Activated CD4-positive, alpha-beta T cell treated with anti-CD3 and anti-CD28 coated beads, Interleukin-10, Interleukin-2, amounts not matched to agents 100 ng/mL and 50 ng/mL, durations not matched to agents 16 hours and 8 hours (primary cell): ENCODE measurements around the gene ZNF366.
A peak's percentile ranks its signal among the peaks of the same experiment; 100 is the strongest.

ENCODE experiments used
- DNase-seq: peaks from one replicate; pipeline ENCODE4 v3.0.0-alpha.2; 2020

The ZNF366 gene

GRCh38 chr5:72507231-72507906 is at the start of gene ZNF366:
ZNF366 (minus strand) TSS chr5:72507410; CDS start chr5:72461496, 45,914 bp downstream.
- no peak for DNase-seq

DNA sequence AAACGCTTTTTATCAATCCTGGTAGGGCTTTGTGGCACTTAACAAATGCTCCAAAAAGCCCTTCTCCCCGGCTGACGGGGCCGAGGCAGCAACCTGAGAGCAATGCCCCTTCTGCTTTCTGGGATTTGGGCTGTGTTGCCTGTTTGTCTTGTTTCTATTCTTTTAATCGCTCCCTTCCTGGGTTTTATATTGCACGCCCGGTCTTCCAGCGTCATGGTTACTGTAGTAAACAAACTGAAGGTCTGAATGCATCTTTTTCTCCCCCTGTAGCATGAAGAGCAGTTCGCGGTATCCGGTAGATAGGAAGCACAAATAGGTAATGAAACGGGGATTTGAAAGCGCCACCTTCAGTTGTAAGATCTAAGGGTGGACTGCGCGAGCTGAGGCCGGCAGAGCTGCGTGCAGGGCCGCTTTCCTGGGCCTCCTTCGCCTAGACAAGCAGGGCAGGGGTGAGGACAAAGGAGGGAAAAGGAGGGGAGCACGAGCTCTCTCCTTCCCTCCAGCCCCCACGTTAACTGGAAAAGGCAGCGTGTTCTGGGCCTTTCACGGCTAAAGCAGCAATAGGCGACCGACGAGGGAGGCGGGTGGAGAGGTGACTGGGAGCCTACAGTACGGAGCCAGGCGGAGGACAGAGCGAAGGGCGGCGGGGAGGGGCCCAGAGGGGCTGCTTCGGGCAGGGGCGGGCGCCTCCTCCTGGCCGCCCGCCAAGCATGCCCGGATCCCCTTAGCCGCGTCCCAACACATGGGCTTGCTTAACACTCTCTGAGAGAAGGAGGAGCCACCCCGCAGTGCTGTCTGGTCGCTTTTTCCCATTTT is 49.3 kb upstream of the ZNF366 start:
- DNase-seq, result peak; percentile 39

- no peak for DNase-seq
Measured at GRCh38 chr5:72555871-72556270, 48.7 kb upstream of the ZNF366 start.

DNA sequence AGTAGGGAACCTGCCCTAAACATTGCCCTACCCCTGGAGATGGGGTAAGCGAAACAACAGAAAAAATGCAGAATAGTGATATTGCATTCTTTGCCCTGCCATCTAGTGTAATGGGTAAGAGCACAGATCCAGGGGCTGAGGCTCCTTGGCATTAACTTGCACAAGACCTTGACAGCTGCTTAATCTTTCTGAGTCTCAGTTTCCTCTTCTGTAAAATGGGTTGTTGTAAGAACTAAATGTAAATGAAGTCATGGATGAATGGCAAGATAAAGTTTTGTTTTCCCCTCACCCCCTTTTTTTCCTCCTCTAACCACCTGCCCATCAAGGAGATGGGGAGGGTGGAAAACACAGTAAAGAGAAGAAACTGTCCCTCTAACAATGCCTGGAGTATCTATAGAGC is 47.7 kb upstream of the ZNF366 start:
- DNase-seq, result no peak

DNA sequence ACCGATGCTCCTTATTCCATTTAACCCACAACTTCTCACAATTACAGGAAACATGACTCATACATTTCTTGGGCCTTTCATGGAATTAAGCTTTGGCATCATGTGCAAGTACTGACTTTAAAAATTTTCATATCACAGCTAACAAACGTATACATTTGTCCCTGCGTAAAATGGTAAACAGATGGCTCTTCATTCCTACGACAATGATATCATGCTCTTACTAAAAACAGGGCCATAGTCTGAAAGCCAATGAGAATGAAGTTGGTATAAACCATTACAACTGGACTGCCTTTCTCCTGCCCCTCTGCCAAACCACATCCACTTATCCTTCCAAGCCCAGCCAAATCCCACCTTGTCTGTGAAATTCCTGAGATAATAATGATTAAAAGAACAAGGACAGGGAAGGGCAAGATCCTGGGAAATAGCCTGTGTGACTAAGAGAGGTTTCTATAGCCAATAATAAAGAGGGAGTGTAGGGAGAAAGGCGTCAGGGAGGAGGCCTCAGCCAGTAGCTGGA is 44.9 kb upstream of the ZNF366 start:
- DNase-seq, result no peak

DNA sequence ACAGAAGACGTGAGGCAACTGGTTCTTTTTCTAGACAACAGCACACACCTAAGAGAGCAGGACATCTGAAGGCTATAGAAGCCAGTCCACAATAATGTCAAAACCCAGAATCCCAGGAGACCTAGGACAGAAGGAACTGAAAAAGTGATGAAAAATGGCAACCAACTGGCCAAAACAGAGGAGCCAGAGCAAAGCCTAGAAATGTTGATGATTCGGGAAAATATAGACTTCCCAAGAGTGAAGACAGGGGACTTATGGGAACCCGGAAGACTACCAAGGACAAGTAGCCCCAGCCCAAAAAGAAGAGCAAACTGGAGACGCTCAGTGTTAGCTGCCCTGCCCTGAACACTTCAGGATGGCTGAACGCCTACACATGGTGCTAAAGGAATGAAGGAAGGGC is 43.4 kb upstream of the ZNF366 start:
- DNase-seq, result no peak

- DNase-seq, result no peak
Measured at GRCh38 chr5:72543811-72544210, 36.6 kb upstream of the ZNF366 start.

GRCh38 chr5:72543365-72543764 is 36.2 kb upstream of the ZNF366 start:
- DNase-seq, result no peak

GRCh38 chr5:72542695-72543094 is 35.5 kb upstream of the ZNF366 start:
- no peak for DNase-seq

DNA sequence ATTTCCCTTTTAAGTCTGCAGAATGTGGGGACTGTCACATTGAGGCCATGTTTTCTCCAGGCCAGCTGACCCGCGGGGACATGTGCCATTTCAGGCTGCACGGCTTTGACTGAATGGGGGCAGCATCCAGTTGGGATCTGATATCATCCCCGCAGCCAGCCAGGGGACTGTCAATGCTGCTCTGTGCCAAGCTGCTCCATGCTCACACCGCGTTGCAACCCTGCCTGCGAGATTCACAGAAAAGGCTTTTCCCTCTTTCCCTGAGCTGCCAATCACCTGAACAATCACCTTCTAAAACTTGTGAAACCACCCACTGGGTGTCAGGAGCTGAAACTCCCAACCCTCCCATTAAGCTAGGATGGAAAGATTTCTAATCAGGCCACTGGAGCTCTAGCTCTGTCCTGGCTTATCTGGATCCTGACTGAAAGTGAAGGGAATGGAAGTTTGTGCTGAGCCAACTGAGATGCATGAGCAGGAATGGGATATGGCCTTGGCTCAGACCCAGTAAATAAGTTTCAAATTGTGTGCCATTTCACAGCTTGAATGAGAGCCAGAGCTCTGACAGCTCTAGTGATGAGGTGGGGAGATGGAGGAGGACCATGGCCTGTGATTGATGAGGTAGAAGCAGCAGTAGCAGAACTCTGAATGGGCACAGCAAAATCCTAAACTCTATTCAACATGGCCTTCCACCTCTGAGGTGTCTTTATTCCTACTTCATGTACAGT is 34.5 kb upstream of the ZNF366 start:
- no peak for DNase-seq

DNA sequence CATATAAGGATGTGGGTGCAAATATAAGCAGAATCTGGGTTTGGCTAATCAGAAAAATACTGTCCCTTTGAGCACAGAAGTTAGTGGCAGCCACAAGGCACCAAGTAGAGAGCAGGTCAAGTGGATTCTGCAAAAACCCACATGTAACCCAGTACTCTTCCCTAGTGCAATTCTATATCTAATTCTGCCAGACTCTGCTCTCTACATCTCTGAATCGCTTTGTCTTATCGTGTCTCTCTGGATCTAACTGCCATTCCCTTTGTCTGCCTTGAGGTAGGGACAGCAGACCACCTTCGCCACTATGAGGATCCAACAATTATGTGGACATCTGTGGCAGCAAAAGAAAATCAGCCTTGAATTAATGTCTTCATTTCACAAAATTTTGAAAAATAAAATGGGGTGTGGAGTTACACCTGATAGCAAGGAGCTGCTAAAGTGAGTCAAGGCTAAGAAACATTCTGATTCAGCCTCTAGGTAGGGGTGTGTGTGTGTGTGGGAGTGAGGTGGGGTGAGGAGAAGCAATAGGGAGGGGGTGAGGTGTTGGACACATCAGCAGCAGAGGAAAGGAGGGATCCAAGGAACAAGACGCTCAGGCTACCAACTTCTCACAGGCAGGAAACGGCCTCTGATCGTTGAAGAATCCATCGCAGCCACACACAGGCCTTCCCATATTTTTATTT is 33.7 kb upstream of the ZNF366 start:
- no peak for DNase-seq

- no peak for DNase-seq
Measured at GRCh38 chr5:72539726-72540125, 32.5 kb upstream of the ZNF366 start.

GRCh38 chr5:72539038-72539437 is 31.8 kb upstream of the ZNF366 start:
- no peak for DNase-seq

DNA sequence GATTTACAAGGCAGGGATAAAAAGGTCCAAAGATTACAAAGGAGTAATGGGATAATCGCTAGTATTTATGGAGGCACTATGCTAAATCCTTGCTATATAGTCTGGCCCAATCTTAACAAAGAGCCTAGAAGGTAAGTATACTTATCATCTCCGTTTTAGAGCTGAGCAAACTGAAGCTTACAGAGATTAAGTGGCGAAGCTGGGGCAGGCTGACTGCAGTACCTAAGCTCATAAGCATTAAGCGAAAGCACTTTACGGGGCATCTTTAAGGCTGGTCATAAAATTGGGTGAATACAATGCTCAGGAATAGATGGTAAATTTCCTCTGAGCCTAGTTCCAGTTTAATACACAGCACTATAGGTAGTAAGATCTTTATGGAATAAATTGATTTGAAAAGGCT is 30.0 kb upstream of the ZNF366 start:
- no peak for DNase-seq

GRCh38 chr5:72531496-72532190 is 24.4 kb upstream of the ZNF366 start:
- DNase-seq, result no peak

DNA sequence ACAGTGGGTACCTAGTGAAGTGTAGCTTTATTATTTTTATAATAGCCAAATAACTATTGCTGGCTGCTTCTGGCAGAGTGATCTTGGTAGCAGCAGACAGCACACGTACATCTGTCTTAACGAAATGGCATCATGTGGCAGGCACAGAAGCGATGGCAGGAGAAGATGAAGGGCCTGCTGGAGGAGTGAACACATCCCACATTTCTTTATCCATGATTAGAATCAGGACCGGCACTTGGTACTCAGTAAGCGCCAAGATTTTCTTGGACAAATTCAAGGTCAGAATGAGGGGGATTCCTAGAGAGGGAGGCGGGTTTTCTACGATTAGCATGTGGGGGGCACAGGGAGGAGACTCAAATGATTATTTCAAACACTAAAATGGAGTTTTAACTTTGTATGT is 23.0 kb upstream of the ZNF366 start:
- DNase-seq, result no peak

DNA sequence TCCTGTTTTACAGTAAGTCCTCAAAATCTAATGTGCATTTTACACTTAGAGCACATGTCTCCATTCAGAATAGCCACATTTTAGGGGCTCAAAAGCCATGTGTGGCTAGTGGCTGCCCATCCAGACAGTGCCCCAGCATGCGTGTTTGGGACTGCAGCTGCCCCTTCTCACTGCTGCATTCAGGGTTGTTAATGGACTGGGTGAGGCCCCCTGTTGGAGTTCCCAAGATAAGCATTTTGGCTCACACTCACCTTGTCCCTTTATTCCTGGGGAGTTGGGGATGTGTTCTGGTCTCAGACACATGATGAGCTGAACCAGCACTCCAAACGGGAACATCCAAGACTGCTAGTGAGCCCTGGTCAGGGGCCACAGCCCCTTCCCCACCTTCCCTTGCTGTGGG is 22.2 kb upstream of the ZNF366 start:
- no peak for DNase-seq

GRCh38 chr5:72525816-72526215 is 18.6 kb upstream of the ZNF366 start:
- DNase-seq, result no peak

GRCh38 chr5:72523960-72524582 is 16.9 kb upstream of the ZNF366 start:
- peak; percentile 15 for DNase-seq

GRCh38 chr5:72522607-72523006 is 15.4 kb upstream of the ZNF366 start:
- DNase-seq, result no peak

DNA sequence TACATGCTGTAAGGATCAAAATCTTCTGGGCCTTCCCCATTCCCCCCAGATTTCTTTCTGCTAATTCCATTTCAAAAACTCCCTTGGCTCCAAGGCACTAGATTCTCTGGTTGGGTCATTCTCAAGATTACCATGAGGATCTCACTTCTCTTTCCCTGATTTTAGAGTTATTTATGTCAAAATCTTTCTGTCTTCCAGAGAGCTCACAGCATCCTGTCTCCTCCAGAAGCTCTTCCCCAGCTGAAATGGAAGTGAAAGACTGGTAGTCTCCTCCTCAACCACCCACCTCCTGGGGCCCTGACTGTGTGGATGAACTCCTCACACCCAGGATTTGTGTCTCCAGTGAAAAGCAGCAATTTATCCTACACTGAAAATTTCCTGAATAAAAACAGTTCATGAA is 11.9 kb upstream of the ZNF366 start:
- no peak for DNase-seq
